GM19324 (cell line): ENCODE measurements around the gene NATD1.
A peak's percentile ranks its signal among the peaks of the same experiment; 100 is the strongest.

Experiments
- ATAC-seq: cut with Tn5 transposase; IDR thresholded peaks from one replicate; pipeline ENCODE4 v1.9.1; 2021; ENCODE audit warnings: mild to moderate bottlenecking, moderate library complexity; ENCODE audit not compliant: unreplicated experiment, low FRiP score

The NATD1 gene

DNA sequence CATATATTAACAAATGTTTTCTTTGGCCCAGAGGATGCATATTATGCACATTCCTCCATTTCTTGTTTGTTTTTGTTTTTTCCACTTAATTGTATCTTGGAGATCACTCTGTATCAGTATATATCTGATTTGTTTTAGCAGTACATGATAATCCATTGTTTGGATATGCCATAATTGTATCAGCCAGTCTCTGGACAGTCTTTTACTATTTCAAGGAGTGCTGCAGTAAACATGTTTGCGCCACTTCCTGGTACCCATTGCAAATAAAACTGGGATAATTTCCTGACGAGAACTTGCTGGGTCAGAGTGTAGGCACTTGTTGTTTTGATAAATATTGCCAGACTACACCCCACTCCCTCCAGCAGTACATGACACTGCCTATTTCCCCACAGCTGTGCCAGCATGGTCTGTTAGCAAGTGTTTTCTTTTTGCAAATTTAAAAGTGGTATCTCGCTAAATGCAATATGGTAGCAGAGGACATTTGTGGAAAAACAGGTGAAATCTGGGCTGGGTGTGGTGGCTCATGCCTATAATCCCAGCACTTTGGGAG is 34.3 kb downstream of the NATD1 start:
- ATAC-seq = no peak

DNA sequence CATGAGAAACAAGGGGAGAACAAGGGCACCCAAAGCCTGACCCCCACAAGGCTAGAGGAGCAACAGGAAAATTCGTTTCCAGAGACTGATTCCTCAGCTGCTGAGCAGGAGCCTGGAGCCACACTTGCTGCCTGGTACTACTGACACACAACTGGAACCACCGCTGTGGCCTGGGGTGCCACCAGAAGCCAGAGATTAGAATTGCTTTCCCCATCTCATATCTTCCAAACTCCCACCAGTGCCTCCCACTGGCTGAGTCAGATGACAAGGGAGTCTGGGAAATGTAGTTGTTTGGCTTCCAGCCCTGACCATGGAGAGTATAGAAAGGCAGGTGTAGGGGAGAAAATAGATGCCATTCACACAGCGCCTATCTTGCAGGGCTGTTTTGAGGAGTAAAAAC is 35.1 kb downstream of the NATD1 start:
- no peak for ATAC-seq

DNA sequence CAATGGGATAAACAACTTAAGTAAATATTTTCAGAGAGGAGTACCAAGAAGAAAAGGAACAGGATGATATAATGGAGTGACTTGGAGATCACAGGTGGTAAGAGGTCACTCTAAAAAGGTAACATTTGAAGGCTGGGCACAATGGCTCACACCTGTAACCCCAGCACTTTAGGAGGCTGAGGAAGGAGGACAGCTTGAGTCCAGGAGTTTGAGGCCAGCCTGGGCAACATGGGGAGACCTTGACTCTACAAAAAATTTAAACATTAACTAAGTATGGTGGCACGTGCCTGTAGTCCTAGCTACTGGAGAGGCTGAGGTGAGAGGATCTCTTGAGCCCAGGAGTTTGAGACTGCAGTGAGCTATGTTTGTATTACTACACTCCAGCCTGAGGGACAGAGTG is 35.9 kb downstream of the NATD1 start:
- no peak for ATAC-seq

DNA sequence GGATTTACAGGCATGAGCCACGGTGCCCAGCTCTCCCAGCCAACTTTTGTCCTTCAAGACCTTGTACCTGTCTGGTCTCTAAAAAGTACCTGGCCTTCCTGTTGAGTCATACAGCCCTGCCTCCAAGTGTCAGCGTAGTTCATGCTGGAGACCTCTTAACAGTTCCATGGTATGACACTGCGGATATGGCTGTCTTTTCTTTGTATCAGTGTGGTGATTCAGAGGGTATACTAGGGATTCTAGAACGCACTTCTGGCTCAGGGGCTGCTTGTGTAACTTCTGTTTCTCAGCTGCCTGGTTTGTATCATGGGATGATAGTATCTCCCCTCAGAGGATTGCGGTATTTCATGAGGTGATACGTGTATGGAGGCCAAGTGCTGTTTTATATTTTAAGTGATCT is 37.3 kb downstream of the NATD1 start:
- no peak for ATAC-seq

DNA sequence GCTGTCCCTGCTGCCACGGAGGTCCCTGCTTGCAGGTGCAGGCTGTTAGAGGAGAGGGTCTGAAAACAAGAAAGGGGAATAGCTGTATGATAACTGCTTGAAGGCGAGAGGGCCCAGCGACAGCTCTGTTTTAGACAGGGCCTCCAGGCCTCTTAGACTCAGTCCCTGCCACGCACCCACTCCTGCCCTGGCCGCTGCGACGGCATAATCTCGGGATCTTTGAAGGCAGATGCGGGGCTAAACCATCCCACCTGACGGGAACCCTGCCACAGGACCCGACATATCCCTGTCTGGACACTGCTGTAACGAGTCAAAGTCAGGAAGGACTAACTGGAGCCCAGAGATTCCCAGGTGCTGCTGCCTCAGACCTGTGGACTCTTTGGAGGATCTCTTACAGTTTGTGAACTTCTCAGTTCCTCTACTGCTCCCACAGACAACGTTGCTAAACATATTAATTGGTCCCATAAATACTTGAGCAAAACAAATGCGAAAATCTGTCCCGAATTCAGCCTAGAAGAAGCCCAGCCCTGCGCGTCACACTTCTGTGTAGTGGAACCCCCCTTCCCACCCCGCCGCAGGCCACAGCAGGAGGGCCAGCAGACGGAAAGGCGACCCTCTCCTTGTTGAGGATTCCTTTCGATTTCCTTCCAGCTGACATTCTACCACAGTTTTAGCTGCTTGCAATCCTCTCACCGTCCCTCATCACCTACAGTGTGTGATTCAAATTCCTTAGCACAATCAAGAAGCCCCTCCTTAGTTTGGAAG is 38.3 kb downstream of the NATD1 start:
- ATAC-seq = peak; percentile 15

DNA sequence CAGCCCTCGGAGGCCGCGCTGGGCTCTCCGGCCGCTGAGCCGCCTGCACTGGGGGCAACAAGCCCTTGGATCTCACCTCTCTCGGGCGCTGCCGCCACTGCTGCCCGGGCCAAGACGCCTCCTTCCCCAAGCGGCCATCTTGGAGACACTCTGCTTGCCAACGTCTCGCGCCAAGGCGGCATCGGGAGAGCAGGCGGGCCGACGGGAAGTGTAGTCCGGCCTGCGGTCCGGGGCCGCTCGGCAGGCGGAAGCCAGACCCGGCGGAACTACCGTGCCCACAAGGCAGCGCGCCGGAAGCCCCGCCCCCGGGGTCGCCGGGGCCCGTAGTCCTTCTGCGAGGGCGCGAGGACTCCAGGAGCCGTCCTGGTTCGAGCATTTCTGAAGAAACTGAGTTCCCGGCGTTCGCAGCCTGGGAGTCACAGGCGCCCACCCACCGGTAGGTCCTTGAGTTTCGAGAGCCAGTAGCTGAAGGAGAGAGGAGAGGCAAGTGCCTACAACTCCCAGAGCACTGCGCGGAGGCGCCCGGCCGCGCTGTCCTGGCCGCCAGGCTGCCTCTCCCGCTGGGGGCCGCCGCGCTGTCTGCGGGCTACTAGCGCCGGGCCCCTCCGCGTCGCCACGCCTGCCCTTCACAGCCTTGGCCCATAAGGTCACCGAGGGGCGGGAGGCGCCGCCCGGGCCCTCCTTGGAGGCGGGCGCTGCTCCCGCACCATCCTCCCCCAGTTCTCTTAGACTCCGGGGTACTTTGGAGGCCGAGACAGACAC is 39.0 kb downstream of the NATD1 start, which contains the start of gene TMEM11:
TSS of gene TMEM11 (minus strand) at position 147 of the 762 bp plus-strand sequence. CDS start at position 138, 9 bp downstream.
- ATAC-seq = peak; percentile 87

DNA sequence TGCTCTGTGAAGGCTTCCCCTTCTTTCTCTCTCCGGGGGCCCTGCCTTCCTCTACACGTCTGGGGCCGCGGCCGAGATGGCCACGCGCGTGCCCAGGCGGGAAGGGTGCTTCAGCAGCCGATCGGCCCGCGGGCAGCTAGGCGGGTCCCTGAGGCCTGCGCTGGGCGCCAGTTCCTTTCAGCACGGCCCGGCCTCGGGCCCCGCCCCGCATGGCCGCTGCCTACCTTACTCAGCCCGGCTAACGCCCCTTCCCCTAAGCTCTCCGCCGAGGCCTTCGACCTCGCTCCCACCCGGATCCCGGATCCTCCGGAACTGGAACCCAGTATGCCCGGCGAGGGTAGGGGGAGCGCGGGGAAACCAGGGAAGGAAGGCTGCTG is 39.6 kb downstream of the NATD1 start:
- ATAC-seq = peak; percentile 23

DNA sequence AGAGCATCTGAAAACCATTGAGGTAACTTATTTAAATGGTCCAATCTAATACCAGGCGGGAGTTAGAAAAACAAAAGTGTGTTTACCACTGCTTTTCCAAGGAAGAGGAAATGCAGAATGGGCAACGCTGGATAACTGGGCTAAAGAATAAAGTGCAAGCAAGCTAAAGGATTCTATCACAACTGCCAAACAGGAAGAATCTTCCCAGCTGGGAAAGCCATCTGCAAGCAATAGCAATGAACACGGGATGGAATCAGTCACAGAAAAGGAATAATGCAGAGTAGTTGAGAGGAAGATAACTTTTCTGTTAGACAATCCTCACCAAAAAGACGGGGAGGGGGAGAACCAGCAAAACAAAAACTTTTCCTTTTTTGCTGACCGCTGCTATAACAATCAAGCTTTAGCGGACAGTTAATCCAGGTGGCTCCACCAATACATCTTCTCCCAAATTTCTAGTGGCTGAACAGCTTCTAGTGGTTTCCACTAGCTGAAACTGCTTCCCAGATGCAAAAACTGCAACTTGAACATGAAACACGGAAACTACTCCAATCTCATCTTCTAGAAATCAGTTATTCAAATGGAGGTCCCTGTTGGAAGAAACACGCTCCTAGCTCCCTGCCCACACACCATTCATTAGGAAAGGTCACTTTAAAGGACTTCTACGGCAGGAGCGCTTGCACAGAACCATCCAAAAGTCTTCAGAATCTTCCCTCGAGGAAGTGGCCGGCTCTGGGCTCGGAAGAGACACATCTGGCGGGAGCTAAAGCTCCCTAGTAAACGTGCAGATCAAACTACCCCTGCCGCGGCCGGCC is 40.2 kb downstream of the NATD1 start:
- no peak for ATAC-seq

DNA sequence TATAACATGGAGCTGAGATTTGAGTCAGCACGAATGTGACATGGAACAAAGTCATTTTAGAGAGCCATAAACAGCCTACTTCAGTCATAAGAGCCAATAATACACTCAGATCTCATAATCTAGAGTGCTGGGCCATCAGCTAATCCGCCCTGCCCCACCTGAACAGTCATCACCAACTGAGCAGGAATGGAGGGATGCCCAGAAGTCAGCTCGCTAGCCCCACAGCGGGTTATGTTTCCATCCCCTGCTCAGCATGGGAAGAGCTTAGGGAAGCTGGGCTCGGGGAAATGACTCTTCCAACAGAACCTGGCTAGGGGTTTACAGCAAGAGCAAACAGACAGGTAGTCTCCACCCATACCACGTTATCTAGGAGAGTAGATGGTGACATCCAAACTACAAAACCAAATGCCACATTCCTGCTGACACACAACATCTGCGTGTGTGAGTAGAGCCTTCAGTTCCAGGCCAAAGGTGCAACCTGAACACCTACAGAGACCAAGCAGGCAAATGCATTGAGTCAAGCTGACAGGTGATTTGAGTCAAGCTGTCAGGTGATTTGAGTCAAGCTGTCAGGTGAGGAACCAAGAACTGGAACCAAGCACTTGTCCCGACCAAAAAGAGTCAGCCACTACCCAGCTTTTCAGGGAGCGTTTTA is 41.3 kb downstream of the NATD1 start:
- ATAC-seq = no peak

DNA sequence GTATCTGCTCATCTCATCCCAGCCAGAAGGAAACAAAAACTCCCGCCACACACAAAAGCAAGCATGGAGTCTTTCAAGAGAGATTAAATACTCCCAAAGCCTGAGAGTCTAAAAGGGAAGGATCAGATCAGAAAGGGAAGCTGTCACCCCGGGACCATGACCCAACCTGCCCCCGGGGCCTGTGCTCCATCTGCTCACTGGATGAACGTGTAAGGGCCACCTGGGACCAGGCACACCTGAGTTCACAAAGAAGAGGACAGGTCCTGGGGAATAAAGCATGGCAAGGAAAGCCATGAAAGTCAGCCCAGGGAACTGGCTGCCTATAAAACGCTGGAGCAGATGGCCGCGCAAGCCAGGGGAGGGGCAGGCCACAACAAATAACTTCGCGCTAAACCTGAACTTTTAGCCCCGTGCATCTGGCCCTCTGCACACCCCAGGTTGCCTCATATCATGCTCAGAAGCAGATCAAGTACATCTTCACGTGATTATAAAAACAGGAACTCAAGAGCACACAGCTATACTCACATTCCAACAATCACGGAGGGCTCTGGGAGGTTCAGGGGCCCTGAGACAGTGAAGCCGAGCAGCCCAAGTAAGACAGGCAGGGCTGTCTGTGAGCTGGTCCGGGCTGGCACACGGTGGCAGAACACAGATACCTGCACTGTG is 42.7 kb downstream of the NATD1 start:
- no peak for ATAC-seq

DNA sequence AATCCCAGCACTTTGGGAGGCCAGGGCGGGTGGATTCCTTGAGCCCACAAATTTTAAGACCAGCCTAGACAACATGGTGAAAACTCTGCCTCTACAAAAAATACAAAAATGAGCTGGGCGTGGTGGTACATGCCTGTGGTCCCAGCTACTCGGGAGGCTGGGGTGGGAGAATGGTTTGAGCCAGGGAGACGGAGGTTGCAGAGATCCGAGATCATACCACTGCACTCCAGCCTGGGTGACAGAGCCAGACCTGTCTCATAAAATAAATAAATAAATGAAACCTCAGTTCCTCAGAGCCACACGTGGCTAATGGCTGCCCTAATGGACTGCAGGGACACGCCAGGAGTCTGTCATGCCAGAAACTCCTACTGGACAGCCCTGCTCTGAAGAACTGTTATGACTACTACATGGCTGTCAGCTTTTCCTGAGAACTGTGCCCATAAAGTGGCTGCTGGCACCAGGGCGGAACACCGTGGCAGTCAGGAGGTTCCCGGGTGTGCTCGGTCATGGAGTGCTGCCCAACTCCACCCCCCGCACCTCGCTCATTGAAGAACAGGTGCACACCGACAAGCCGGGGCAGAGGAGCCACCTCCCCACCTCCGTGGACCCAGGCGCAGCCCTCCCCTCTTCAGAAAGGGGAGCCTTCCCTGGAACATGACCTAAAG is 43.6 kb downstream of the NATD1 start:
- no peak for ATAC-seq

DNA sequence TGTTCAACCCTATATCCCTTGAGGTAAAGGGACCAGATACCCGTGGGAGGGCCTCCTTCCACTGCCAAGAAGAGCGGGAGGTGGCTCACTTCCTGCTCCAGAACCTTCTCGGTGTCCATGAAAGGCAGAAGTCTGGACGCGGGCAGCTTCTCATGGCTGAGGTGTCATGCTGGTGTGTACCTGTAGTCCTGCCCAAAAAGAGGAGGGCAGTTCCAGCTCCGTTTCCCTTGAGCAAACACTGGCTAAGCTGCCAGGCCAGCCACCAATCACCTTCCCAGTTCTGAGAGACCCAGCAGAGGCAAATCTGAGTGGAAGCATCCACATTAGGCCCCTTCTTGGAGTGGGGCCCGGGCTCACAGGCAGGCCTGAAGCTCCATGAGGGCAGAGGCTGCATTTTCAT is 44.9 kb downstream of the NATD1 start:
- ATAC-seq = no peak

DNA sequence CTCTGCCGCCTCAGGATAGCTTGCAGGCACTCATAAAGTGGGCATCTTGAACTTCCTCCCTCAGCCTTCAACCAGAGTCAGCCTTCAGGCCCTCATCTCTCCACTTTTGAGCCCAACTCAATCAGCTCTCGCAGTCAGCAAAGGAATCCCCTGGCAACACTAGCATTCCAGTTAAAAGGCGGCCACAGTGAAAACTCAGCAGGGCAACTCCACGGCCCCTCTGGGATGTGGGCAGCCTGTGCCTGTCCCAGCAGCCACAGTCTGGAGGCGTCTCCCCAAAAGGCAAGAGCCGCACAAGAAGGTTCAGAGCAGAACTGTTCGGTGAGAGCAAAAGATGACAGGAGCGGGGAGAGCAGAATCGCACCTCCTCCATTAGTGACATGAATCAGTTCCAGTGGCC is 48.3 kb downstream of the NATD1 start:
- ATAC-seq = no peak

DNA sequence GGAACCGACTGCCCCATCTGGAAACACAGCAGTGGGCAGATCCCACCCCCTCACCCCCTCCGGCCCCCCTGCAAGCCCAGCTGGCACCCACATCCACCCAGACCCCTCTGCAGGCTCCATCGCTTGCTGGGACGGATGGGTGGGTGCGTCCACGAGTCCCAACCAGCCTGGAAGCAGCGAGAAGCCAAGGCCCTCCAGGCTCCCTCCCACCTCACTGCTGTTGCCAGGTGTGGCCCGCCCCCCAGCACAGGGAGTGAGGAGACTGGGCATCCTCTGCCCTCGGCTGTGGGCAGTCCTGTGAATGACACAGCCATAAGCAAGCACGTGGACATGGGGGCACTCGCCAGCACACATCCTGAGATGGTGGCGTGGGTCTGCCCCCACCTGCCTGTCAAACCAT is 50.7 kb downstream of the NATD1 start:
- no peak for ATAC-seq

DNA sequence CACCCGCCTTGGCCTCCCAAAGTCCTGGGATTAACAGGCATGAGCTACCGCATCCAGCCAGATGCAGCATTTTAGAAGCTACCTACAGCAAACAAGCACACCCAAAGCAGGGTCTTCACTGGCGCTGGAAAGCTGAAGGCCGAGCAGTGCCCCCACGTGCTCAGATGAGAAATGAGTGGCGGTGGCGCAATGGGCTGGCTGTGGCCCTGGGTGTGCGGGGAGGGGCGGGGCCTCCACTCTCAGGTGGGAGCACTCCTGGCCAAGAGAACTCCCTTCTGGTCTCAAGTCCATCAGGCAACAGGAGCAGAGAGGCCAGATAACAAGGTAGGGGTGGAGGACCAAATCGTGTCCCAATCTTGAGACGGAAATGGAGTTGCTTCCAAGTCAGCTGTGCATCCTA is 51.3 kb downstream of the NATD1 start:
- no peak for ATAC-seq

DNA sequence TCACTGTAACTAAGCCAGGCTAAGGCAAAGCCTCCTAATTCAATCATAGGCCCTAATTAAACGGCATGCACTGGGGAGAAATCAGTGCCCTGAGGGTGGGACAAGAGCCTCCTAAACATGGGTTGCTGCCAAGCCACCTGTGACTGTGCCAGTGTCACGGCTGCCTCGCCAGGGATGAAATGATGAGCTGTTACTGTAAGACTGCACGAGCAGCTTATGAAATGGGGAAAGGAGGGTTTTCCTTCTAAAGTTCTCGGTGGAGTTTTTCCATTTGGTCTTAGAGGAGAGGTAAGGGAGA is 52.0 kb downstream of the NATD1 start:
- ATAC-seq = no peak

DNA sequence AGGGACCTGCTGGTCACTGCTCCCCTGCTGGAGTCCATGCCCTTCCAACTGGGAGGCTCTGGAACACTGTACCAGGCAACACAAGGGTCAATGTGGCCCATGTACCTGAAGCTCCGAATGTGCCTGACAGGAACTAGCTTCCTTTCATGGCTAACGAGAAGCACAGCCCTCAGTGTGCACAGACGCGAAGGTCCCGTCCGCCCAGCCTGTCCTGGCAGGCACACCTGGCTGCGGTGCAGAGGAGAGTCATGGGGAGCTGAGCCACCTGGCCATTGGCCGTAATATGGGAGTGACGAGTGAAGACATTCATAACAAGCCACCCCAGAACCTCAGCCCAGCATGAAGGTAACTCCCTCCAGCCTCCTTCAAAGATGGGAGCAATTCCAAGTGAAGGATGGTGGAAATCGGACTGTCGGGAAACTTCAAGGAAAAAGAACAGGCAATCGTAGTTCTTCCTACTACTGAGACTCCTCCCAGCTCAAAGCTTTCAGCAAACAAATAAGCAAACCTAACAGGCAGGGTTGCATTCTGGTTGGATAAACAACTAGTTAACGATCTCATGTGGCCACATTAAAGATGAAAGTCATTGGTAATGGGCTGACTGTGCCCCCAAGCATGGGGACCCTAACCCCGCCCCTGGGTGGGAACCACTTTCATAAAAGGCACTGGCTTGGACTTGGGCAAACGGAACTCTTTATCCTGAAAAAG is 52.5 kb downstream of the NATD1 start:
- no peak for ATAC-seq

DNA sequence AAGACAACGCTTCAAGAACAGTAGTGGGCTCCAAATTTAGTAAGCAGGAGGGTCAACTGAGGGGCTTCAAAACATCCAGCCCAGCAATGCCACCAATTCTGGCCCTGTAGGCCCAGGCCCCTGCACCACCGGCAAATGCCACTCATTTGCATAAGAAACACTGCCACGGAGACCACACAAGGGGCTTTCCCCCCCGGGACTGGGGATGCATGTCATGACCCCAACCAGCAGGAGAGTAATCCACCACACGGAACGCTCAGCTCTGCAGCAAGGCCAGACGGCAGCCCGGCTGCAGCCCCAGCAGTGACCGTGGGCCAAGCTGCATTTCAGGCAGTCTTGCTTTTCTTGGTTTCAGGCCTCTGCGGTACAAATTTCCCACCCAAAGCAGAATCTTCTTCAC is 53.4 kb downstream of the NATD1 start:
- ATAC-seq = no peak

DNA sequence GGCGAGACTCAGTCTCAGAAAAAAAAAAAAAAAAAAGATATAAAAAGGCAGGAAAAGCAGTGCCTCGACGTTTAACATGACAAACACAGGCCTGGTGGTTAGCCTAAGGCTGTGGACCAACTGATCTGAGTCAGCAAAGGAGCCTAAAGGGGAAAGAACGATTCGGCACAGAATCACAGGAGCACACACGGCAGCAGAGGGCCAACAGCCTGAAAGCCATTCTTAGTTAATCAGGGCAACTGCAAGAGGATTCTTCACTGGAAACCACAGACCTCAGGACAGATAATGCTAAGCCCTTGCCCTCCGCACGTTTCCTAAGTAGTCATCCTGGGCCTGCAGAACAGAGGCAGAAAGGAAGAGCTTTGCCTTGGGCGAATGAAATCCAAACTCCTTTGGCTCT is 53.9 kb downstream of the NATD1 start:
- no peak for ATAC-seq
